T-helper 17 cell (primary cell): Measurements from ENCODE around the gene MAPK7. TPM values are rescaled to one million over a fixed set of nuclear protein-coding genes. Genes with fewer than 3 reads are reported as not detected.
A peak's percentile ranks its signal among the peaks of the same experiment; 100 is the strongest.

ENCODE experiments used
- ATAC-seq: fragments of 150-1000 bp; cut with Tn5 transposase; 2 replicates; pipeline ENCODE4 v1.10.0; 2021; ENCODE audit warnings: mild to moderate bottlenecking, moderate library complexity
- DNase-seq, 3 donors: peaks; one replicate each; pipeline versions ENCODE4 v3.0.0 to v3.0.0-alpha.2; 2020 to 2021
- H3K9me3 ChIP-seq: one replicate; pipeline ENCODE4 v1.7.0; 2013; ENCODE audit warnings: low read length, mild to moderate bottlenecking; ENCODE audit not compliant: control insufficient read depth, poor library complexity, severe bottlenecking
- H3K27ac Mint-ChIP-seq: one replicate; pipeline ENCODE4 v1.8.0; 2022; ENCODE audit warnings: mild to moderate bottlenecking, moderate library complexity, mixed read lengths
- H3K27me3 Mint-ChIP-seq: one replicate; pipeline ENCODE4 v1.8.0; 2022; ENCODE audit warnings: mixed read lengths
- H3K36me3 Mint-ChIP-seq: one replicate; pipeline ENCODE4 v1.8.0; 2022; ENCODE audit warnings: low read depth, mixed read lengths
- H3K4me1 Mint-ChIP-seq: one replicate; pipeline ENCODE4 v1.8.0; 2022; ENCODE audit warnings: mild to moderate bottlenecking, mixed read lengths
- H3K4me3 Mint-ChIP-seq: one replicate; pipeline ENCODE4 v1.8.0; 2022; ENCODE audit warnings: mild to moderate bottlenecking, moderate library complexity, mixed read lengths
- total RNA-seq, 4 donors: library from RNA in 2 of 4; stranded (reverse) in 2 of 4; gene quantifications; one replicate each; pipeline ENCODE4 v1.2.3 and lab custom pipeline; 2022 to 2026

Gene MAPK7
- total RNA-seq, 2 donors from 2014 or later, result 16.7 to 20.3 TPM

DNA sequence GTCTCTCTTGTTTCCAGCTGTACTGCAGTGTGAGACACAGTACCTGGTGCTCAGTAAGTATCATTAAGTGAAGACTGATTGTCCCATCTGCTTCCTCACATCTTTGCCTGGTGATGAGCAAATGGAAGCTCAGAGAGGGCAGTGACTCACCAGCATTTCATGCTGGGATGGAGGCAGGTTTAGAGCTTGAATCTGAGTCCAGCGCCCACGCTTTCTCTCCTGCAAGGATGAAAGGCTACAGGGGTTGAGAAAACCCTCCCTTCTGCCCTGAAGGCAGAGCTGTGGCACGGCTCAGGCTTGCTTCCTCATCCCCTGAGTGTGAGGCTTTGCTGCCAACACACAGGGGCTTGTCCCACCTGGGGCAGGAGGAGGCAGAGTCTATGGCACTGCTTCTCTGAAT lies 31.2 kb downstream of the MAPK7 start:
- DNase-seq (no peak), ATAC-seq (no peak)
- Mint-ChIP-seq H3K4me1 (peaks cover 4% of the 10 kb centered on the region), H3K36me3 (peaks cover 3% of the 10 kb centered on the region), H3K27me3 (no peaks in the 10 kb centered on the region), H3K27ac (no peak overlapping the region), H3K4me3 (no peak overlapping the region)
- no peaks in the 10 kb centered on the region for H3K9me3 ChIP-seq

DNA sequence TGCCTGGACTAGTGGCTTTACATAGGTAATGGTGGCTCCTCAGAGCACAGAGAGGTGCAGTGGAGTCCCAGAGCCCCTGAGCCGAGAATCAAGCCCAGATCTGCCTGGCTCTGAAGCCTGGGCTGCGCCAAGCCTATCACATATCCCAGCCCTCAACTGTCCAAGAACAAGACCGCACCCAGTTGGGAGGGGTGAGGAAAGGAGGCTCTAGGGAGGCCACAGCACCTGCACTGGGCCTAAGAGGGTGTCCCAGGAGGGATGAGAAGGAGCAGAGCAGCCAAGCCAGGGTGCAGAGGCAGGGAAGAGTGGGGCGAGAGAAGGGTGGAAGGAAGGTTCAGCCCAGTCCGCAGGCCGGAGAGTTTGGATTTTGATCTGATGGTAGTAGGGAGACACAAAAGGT lies 31.8 kb downstream of the MAPK7 start:
- peaks cover 3% of the 10 kb centered on the region for H3K36me3 Mint-ChIP-seq
- ATAC-seq (no peak), DNase-seq (no peak)
- peaks cover 4% of the 10 kb centered on the region for H3K4me1 Mint-ChIP-seq
- no peaks in the 10 kb centered on the region for H3K27me3 Mint-ChIP-seq
- H3K4me3 Mint-ChIP-seq, result no peak overlapping the region
- no peaks in the 10 kb centered on the region for H3K9me3 ChIP-seq
- H3K27ac Mint-ChIP-seq, result peak overlapping the region; percentile 73

- DNase-seq, result no peak
- no peak for ATAC-seq
- Mint-ChIP-seq H3K27me3 (no peaks in the 10 kb centered on the region), H3K4me1 (peaks cover 4% of the 10 kb centered on the region), H3K27ac (peak within 1 kb of the TSS; percentile 73), H3K36me3 (peaks cover 3% of the 10 kb centered on the region), H3K4me3 (no peak within 1 kb of the TSS)
- H3K9me3 ChIP-seq, result no peaks in the 10 kb centered on the region
Measured at GRCh38 chr17:19410875-19411620, 32.8 kb downstream of the MAPK7 start, which contains the start of gene RNF112. Gene RNF112, plus strand, starts transcription at chr17:19411232. Its CDS starts 177 bp downstream, at chr17:19411409.

GRCh38 chr17:19411631-19412030 lies 33.3 kb downstream of the MAPK7 start:
- no peak overlapping the region for H3K4me3 Mint-ChIP-seq
- H3K27ac Mint-ChIP-seq, result no peak overlapping the region
- peaks cover 4% of the 10 kb centered on the region for H3K4me1 Mint-ChIP-seq
- ATAC-seq (no peak), DNase-seq (no peak)
- H3K9me3 ChIP-seq, result no peaks in the 10 kb centered on the region
- no peaks in the 10 kb centered on the region for H3K27me3 Mint-ChIP-seq
- H3K36me3 Mint-ChIP-seq, result peaks cover 3% of the 10 kb centered on the region

DNA sequence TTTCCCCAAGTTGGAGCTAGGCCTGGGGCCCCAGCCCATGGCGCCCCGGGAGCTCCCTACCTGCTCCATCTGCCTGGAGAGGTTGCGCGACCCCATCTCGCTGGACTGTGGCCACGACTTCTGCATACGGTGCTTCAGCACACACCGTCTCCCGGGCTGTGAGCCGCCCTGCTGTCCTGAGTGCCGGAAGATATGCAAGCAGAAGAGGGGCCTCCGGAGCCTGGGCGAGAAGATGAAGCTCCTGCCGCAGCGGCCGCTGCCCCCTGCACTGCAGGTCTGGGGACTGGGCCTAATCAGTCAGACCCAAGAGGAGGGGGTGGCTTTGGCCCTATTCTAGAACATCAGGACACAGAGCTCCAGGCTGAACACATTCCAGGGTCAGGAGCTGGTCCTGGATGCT lies 34.2 kb downstream of the MAPK7 start:
- no peak overlapping the region for H3K4me3 Mint-ChIP-seq
- ATAC-seq, result no peak
- no peaks in the 10 kb centered on the region for H3K27me3 Mint-ChIP-seq
- H3K36me3 Mint-ChIP-seq, result peaks cover 3% of the 10 kb centered on the region
- no peak for DNase-seq
- no peaks in the 10 kb centered on the region for H3K9me3 ChIP-seq
- no peak overlapping the region for H3K27ac Mint-ChIP-seq
- H3K4me1 Mint-ChIP-seq, result peaks cover 5% of the 10 kb centered on the region

DNA sequence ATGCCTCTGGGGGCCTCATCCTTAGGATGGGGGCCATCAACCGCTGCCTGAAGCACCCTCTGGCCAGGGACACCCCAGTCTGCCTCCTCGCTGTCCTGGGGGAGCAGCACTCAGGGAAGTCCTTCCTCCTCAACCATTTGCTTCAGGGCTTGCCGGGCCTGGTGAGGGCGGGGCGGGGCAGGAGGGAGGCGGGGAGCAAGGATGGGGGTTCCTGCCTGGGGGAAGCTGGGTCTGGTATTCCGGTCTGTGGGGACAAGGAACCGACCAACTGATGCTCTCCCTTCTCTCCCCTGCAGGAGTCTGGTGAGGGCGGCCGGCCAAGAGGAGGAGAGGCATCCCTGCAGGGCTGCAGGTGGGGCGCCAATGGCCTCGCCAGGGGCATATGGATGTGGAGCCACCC lies 34.7 kb downstream of the MAPK7 start:
- no peak overlapping the region for H3K27ac Mint-ChIP-seq
- H3K4me1 Mint-ChIP-seq, result peaks cover 10% of the 10 kb centered on the region
- DNase-seq (no peak), ATAC-seq (no peak)
- no peaks in the 10 kb centered on the region for H3K9me3 ChIP-seq
- H3K4me3 Mint-ChIP-seq, result no peak overlapping the region
- no peaks in the 10 kb centered on the region for H3K27me3 Mint-ChIP-seq
- peaks cover 3% of the 10 kb centered on the region for H3K36me3 Mint-ChIP-seq

DNA sequence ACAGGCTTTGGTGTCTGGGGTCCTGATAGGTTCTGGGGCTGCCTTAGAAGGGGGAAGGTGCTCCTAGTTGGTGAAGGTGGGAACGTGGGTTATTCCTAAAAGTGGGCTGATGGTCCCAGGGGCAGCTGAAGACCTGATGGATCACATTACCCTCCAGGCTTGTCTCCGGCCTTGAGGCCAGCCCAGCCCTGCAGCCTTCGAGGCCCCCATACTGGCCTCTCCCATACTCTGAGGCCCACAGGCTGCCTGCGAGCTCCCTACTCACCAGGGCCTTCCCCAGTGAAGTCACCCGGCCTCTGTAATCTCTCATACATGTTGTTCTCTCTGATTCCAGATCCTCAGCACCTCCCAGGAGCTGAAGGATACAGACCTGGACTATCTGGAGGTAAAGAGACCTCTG lies 35.5 kb downstream of the MAPK7 start:
- H3K36me3 Mint-ChIP-seq, result peaks cover 3% of the 10 kb centered on the region
- H3K27me3 Mint-ChIP-seq, result no peaks in the 10 kb centered on the region
- H3K4me3 Mint-ChIP-seq, result no peak overlapping the region
- no peak overlapping the region for H3K27ac Mint-ChIP-seq
- DNase-seq, result no peak
- H3K9me3 ChIP-seq, result no peaks in the 10 kb centered on the region
- peaks cover 13% of the 10 kb centered on the region for H3K4me1 Mint-ChIP-seq
- no peak for ATAC-seq

DNA sequence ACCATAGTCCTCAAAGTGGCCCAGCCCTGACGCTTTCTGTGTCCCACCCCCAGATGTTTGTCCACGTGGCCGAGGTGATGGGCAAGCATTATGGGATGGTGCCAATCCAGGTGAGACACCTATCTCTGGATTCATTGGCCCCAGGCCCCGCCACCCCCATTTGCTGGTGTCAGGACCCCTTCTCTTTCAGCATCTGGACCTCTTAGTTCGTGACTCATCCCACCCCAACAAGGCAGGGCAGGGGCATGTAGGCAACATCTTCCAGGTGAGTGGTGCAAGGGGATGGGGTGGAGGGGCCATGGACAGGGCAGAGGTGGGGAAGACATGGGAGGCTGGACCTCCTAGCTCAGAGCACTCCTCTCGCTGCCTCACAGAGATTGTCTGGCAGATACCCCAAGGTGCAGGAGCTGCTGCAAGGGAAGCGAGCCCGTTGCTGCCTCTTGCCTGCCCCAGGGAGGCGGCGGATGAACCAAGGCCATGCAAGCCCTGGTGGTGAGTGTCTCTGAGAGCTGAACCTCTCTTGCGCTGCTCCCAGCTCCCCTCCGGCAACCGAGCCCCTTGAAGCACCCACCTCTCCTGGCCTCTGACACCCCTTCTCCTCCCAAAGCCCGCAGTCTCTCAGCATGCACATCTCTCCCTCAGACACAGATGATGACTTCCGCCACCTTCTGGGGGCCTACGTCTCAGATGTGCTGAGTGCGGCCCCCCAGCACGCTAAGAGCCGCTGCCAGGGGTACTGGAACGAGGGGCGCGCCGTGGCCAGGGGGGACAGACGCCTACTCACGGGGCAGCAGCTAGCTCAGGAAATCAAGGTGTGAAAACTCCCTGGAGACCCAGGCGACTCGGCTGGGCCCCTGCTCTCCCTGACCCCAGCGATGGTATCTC lies 36.3 kb downstream of the MAPK7 start:
- H3K27me3 Mint-ChIP-seq, result no peaks in the 10 kb centered on the region
- H3K4me1 Mint-ChIP-seq, result peaks cover 15% of the 10 kb centered on the region
- ATAC-seq (no peak), DNase-seq (no peak)
- no peaks in the 10 kb centered on the region for H3K9me3 ChIP-seq
- no peak overlapping the region for H3K27ac Mint-ChIP-seq
- H3K36me3 Mint-ChIP-seq, result peaks cover 3% of the 10 kb centered on the region
- no peak overlapping the region for H3K4me3 Mint-ChIP-seq

DNA sequence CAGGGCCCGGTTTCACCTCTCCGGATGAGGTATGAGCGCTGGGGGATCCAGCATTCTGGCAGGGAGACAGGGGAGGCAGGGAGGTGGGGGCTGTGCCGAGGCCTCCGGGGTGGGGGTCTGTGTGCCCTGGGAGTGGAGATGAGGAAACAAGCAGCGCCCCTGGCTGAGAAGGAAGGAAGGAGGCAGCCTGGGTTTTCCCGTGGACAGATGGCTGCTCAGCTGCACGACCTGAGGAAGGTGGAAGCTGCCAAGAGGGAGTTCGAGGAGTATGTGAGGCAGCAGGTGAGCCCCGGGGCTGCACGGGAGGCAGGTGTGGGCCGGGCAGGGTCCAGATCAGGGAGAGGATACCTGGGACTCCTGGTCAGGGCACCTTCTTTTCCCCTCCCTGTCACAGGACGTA lies 37.0 kb downstream of the MAPK7 start:
- DNase-seq (no peak), ATAC-seq (no peak)
- no peak overlapping the region for H3K27ac Mint-ChIP-seq
- peaks cover under 1% of the 10 kb centered on the region for H3K36me3 Mint-ChIP-seq
- H3K9me3 ChIP-seq, result no peaks in the 10 kb centered on the region
- no peaks in the 10 kb centered on the region for H3K27me3 Mint-ChIP-seq
- H3K4me3 Mint-ChIP-seq, result no peak overlapping the region
- H3K4me1 Mint-ChIP-seq, result peaks cover 13% of the 10 kb centered on the region

GRCh38 chr17:19415806-19416775 lies 37.8 kb downstream of the MAPK7 start:
- peaks cover 3% of the 10 kb centered on the region for H3K27me3 Mint-ChIP-seq
- peaks cover 11% of the 10 kb centered on the region for H3K4me1 Mint-ChIP-seq
- H3K4me3 Mint-ChIP-seq, result no peak overlapping the region
- H3K27ac Mint-ChIP-seq, result peak overlapping the region; percentile 89
- H3K36me3 Mint-ChIP-seq, result no peaks in the 10 kb centered on the region
- ATAC-seq (no peak), DNase-seq (no peak)
- no peaks in the 10 kb centered on the region for H3K9me3 ChIP-seq

- ATAC-seq (peak; percentile 65), DNase-seq (no peak)
- Mint-ChIP-seq H3K27me3 (peaks cover 6% of the 10 kb centered on the region), H3K4me1 (peaks cover 11% of the 10 kb centered on the region), H3K4me3 (peak overlapping the region; percentile 7), H3K27ac (peak overlapping the region; percentile 89), H3K36me3 (no peaks in the 10 kb centered on the region)
- no peaks in the 10 kb centered on the region for H3K9me3 ChIP-seq
Measured at GRCh38 chr17:19417611-19418010, 39.3 kb downstream of the MAPK7 start.

GRCh38 chr17:19418251-19418992 lies 40.1 kb downstream of the MAPK7 start:
- no peaks in the 10 kb centered on the region for H3K36me3 Mint-ChIP-seq
- peaks cover 11% of the 10 kb centered on the region for H3K4me1 Mint-ChIP-seq
- H3K9me3 ChIP-seq, result no peaks in the 10 kb centered on the region
- peaks cover 6% of the 10 kb centered on the region for H3K27me3 Mint-ChIP-seq
- no peak for DNase-seq
- ATAC-seq, result peak; percentile 87
- peak overlapping the region; percentile 89 for H3K27ac Mint-ChIP-seq
- H3K4me3 Mint-ChIP-seq, result no peak overlapping the region
